Mesodermal cell (in vitro differentiated cells): ENCODE results near the gene NAXE.
"Not testable (repeated sequence)": the region's sequence is repeated elsewhere in the genome, so short reads cannot be mapped to it uniquely, and the experiment has no call there.

ENCODE experiments used
- H3K27ac ChIP-seq: 2 replicates; pipeline ENCODE4 v1.7.0; 2013; ENCODE audit warnings: mild to moderate bottlenecking, low read depth, low read length, moderate library complexity; ENCODE audit not compliant: severe bottlenecking
- H3K36me3 ChIP-seq: 2 replicates; pipeline ENCODE4 v1.7.1; 2013; ENCODE audit warnings: mild to moderate bottlenecking, low read length, moderate library complexity; ENCODE audit not compliant: control insufficient read depth, insufficient read depth
- H3K4me1 ChIP-seq: one replicate; pipeline ENCODE4 v1.7.1; 2013; ENCODE audit warnings: mild to moderate bottlenecking, low read length; ENCODE audit not compliant: insufficient read depth, control insufficient read depth, poor library complexity, severe bottlenecking
- H3K4me3 ChIP-seq: 2 replicates; pipeline ENCODE4 v1.7.0; 2013; ENCODE audit warnings: low read length, control low read depth, mild to moderate bottlenecking; ENCODE audit not compliant: insufficient read depth, poor library complexity, severe bottlenecking; ENCODE audit errors: extremely low read depth
- H3K9me3 ChIP-seq: 2 replicates; pipeline ENCODE4 v1.7.1; 2013; ENCODE audit warnings: mild to moderate bottlenecking, low read length, moderate library complexity; ENCODE audit not compliant: control insufficient read depth
- WGBS, 2 experiments: methylation state at CpG; one replicate each; pipeline ENCODE4 v1.1.5; 2013; ENCODE audit warnings: missing lambda C conversion rate in 2 of 2; ENCODE audit not compliant: insufficient coverage in 2 of 2; 5-methylcytosine and 5-hydroxymethylcytosine counted together

The NAXE gene

GRCh38 chr1:156607344-156607743 is 15.8 kb downstream of the NAXE start:
- not testable (repeated sequence) for H3K36me3 ChIP-seq, H3K27ac ChIP-seq, H3K9me3 ChIP-seq, H3K4me1 ChIP-seq, H3K4me3 ChIP-seq
- WGBS, 2 experiments = 94% methylated on average over 4 of the region's 4 CpGs; no CpG with 5 or more reads in 1 of the 2 experiments

GRCh38 chr1:156608036-156608674 is 16.6 kb downstream of the NAXE start:
- Histone ChIP-seq H3K36me3 (no peaks in the 10 kb centered on the region), H3K4me1 (no peaks in the 10 kb centered on the region), H3K4me3 (no peak overlapping the region), H3K9me3 (no peaks in the 10 kb centered on the region), H3K27ac (no peak overlapping the region)
- 44 to 46% methylated on average over 6 of the region's 7 CpGs for WGBS, 2 experiments

- H3K4me1 ChIP-seq = no peaks in the 10 kb centered on the region
- no peaks in the 10 kb centered on the region for H3K36me3 ChIP-seq
- WGBS, 2 experiments = 43 to 82% methylated on average over 2 to 6 of the region's 6 CpGs
- no peak overlapping the region for H3K27ac ChIP-seq
- H3K4me3 ChIP-seq = no peak overlapping the region
- H3K9me3 ChIP-seq = no peaks in the 10 kb centered on the region
Observed at GRCh38 chr1:156608981-156609380, 17.4 kb downstream of the NAXE start.

- H3K4me1 ChIP-seq, H3K27ac ChIP-seq, H3K9me3 ChIP-seq, H3K4me3 ChIP-seq, H3K36me3 ChIP-seq: not testable (repeated sequence)
- WGBS, 2 experiments = 94% methylated on average over 4 to 6 of the region's 9 CpGs
Observed at GRCh38 chr1:156610072-156610471, 18.5 kb downstream of the NAXE start.

GRCh38 chr1:156612666-156613065 is 21.1 kb downstream of the NAXE start:
- Histone ChIP-seq H3K4me3 (no peak overlapping the region), H3K9me3 (no peaks in the 10 kb centered on the region), H3K4me1 (peaks cover 7% of the 10 kb centered on the region), H3K36me3 (no peaks in the 10 kb centered on the region), H3K27ac (no peak overlapping the region)
- 56 to 70% methylated on average over 2 of the region's 3 CpGs for WGBS, 2 experiments

- 100% methylated on average over 2 of the region's 4 CpGs; no CpG with 5 or more reads in 1 of the 2 experiments for WGBS, 2 experiments
- peaks cover 7% of the 10 kb centered on the region for H3K4me1 ChIP-seq
- H3K4me3 ChIP-seq = no peak overlapping the region
- no peaks in the 10 kb centered on the region for H3K36me3 ChIP-seq
- H3K9me3 ChIP-seq = no peaks in the 10 kb centered on the region
- H3K27ac ChIP-seq = peak overlapping the region; percentile 62
Observed at GRCh38 chr1:156615946-156616345, 24.4 kb downstream of the NAXE start.

GRCh38 chr1:156616463-156616862 is 24.9 kb downstream of the NAXE start:
- Histone ChIP-seq H3K27ac (peak overlapping the region; percentile 62), H3K36me3 (no peaks in the 10 kb centered on the region), H3K4me3 (no peak overlapping the region), H3K4me1 (peaks cover 7% of the 10 kb centered on the region), H3K9me3 (no peaks in the 10 kb centered on the region)
- WGBS, 2 experiments = 45 to 63% methylated on average over 4 to 5 of the region's 5 CpGs

- H3K4me3 ChIP-seq = no peak within 1 kb of the TSS
- H3K4me1 ChIP-seq = peaks cover 7% of the 10 kb centered on the region
- 2 to 11% methylated on average over 3 of the region's 7 CpGs for WGBS, 2 experiments
- no peaks in the 10 kb centered on the region for H3K9me3 ChIP-seq
- H3K36me3 ChIP-seq = no peaks in the 10 kb centered on the region
- H3K27ac ChIP-seq = no peak within 1 kb of the TSS
Observed at GRCh38 chr1:156618853-156619581, 27.4 kb downstream of the NAXE start, which contains the start of gene HAPLN2. Gene HAPLN2, plus strand, starts transcription at chr1:156619415. Its CDS starts 4,076 bp downstream, at chr1:156623491.

GRCh38 chr1:156619582-156619955 is 28.0 kb downstream of the NAXE start:
- Histone ChIP-seq H3K9me3 (no peaks in the 10 kb centered on the region), H3K27ac (no peak overlapping the region), H3K4me1 (peaks cover 7% of the 10 kb centered on the region), H3K4me3 (no peak overlapping the region), H3K36me3 (no peaks in the 10 kb centered on the region)
- WGBS, 2 experiments = 42 to 53% methylated on average over 2 to 3 of the region's 6 CpGs

GRCh38 chr1:156622581-156623297 is 31.2 kb downstream of the NAXE start:
- Histone ChIP-seq H3K36me3 (no peaks in the 10 kb centered on the region), H3K27ac (no peak overlapping the region), H3K9me3 (no peaks in the 10 kb centered on the region), H3K4me1 (peaks cover 4% of the 10 kb centered on the region), H3K4me3 (no peak overlapping the region)
- WGBS, 2 experiments = 51 to 87% methylated on average over 3 to 5 of the region's 6 CpGs
